HEK293 (cell line): ENCODE results near the gene CHGA.

Source experiments
- CTCF ChIA-PET: fragments of 350-600 bp; formaldehyde crosslinking; extraction: SDS; loops from one replicate; lab custom pipeline; 2021; ENCODE audit warnings: antibody characterized with exemption; lab: Yijun Ruan, JAX
- POLR2A ChIA-PET: fragments of 300-600 bp; formaldehyde crosslinking; extraction: SDS; loops from one replicate; lab custom pipeline; 2020; ENCODE audit warnings: antibody characterized with exemption, inconsistent platforms; lab: Yijun Ruan, JAX
- H3K27ac ChIP-seq: fragments of 200-500 bp; sonication (Bioruptor generic); 2 replicates; pipeline ENCODE4 v1.5.1; 2014; ENCODE audit warnings: low read depth, low read length, control low read depth, inconsistent platforms; ENCODE audit errors: extremely low read depth
- H3K36me3 ChIP-seq, 2 experiments: fragments of 200-500 bp in 1 of 2; sonication (Bioruptor generic) in 1 of 2; 1 replicate in 1 of 2; 2 replicates in 1 of 2; pipeline ENCODE4 v1.5.1; 2014 to 2017; ENCODE audit warnings: inconsistent platforms in 2 of 2, low read length in 2 of 2; ENCODE audit not compliant: control insufficient read depth in 2 of 2, insufficient read depth in 1 of 2
- H3K4me1 ChIP-seq: fragments of 200-500 bp; sonication (Bioruptor generic); 2 replicates; pipeline ENCODE4 v1.5.1; 2014; ENCODE audit warnings: mild to moderate bottlenecking, low read length, inconsistent platforms; ENCODE audit not compliant: control insufficient read depth, insufficient read depth
- H3K4me3 ChIP-seq: 2 replicates; pipeline ENCODE4 v1.5.1; 2011; ENCODE audit warnings: low read depth, mild to moderate bottlenecking, control low read depth, low read length, moderate library complexity
- H3K9me3 ChIP-seq: fragments of 200-500 bp; sonication (Bioruptor generic); 2 replicates; pipeline ENCODE4 v1.5.1; 2014; ENCODE audit warnings: low read depth, low read length, inconsistent platforms; ENCODE audit not compliant: control insufficient read depth, insufficient read depth
- EGR2 ChIP-seq: fragments of 450-650 bp; formaldehyde crosslinking; IDR thresholded peaks from 2 replicates; pipeline ENCODE4 v1.5.1; 2016; ENCODE audit warnings: low read depth, missing biosample characterization, missing genetic modification characterization
- GLI2 ChIP-seq: fragments of 450-650 bp; formaldehyde crosslinking; IDR thresholded peaks from 2 replicates; pipeline ENCODE4; 2017; ENCODE audit warnings: missing biosample characterization, missing genetic modification characterization, low read depth, borderline replicate concordance
- MYNN ChIP-seq: fragments of 450-650 bp; formaldehyde crosslinking; IDR thresholded peaks from 2 replicates; pipeline ENCODE4 v1.5.1; 2016; ENCODE audit warnings: missing biosample characterization, missing genetic modification characterization, borderline replicate concordance
- SCRT1 ChIP-seq: fragments of 450-650 bp; formaldehyde crosslinking; IDR thresholded peaks from 2 replicates; pipeline ENCODE4 v1.5.1; 2016; ENCODE audit warnings: missing biosample characterization, missing genetic modification characterization, borderline replicate concordance
- SP2 ChIP-seq: fragments of 450-650 bp; formaldehyde crosslinking; IDR thresholded peaks from 2 replicates; pipeline ENCODE4 v1.5.1; 2016; ENCODE audit warnings: missing biosample characterization, missing genetic modification characterization
- ZFP41 ChIP-seq: fragments of 450-650 bp; formaldehyde crosslinking; IDR thresholded peaks from 2 replicates; pipeline ENCODE4 v1.5.1; 2016; ENCODE audit warnings: missing biosample characterization, missing genetic modification characterization, borderline replicate concordance
- ZNF157 ChIP-seq: fragments of 450-650 bp; formaldehyde crosslinking; IDR thresholded peaks from 2 replicates; pipeline ENCODE4 v1.5.1; 2016; ENCODE audit warnings: missing biosample characterization, missing genetic modification characterization
- ZNF2 ChIP-seq: fragments of 450-650 bp; formaldehyde crosslinking; IDR thresholded peaks from 2 replicates; pipeline ENCODE4 v1.5.1; 2016; ENCODE audit warnings: missing biosample characterization, missing genetic modification characterization
- ZNF248 ChIP-seq: fragments of 450-650 bp; formaldehyde crosslinking; IDR thresholded peaks from 2 replicates; pipeline ENCODE4 v1.5.1; 2017; ENCODE audit warnings: missing biosample characterization, missing genetic modification characterization
- ZNF404 ChIP-seq: fragments of 450-650 bp; formaldehyde crosslinking; IDR thresholded peaks from 2 replicates; pipeline ENCODE4 v1.5.1; 2017; ENCODE audit warnings: missing biosample characterization, missing genetic modification characterization
- ZNF521 ChIP-seq: fragments of 450-650 bp; formaldehyde crosslinking; IDR thresholded peaks from 2 replicates; pipeline ENCODE4 v1.5.1; 2017; ENCODE audit warnings: missing biosample characterization, mild to moderate bottlenecking, missing genetic modification characterization
- ZNF549 ChIP-seq: fragments of 450-650 bp; IDR thresholded peaks from 2 replicates; pipeline ENCODE4 v1.5.1; 2018; ENCODE audit warnings: missing biosample characterization, missing genetic modification characterization, mild to moderate bottlenecking, inconsistent platforms, moderate library complexity
- ZNF555 ChIP-seq: fragments of 450-650 bp; formaldehyde crosslinking; conservative IDR thresholded peaks from 2 replicates; pipeline ENCODE4 v1.5.1; 2017; ENCODE audit warnings: missing biosample characterization, mild to moderate bottlenecking, missing genetic modification characterization, inconsistent platforms
- ZNF561 ChIP-seq: fragments of 450-650 bp; IDR thresholded peaks from 2 replicates; pipeline ENCODE4 v1.5.1; 2018; ENCODE audit warnings: missing biosample characterization, missing genetic modification characterization, borderline replicate concordance
- ZNF624 ChIP-seq: fragments of 450-650 bp; formaldehyde crosslinking; IDR thresholded peaks from 2 replicates; pipeline ENCODE4 v1.5.1; 2017; ENCODE audit warnings: missing biosample characterization, missing genetic modification characterization
- ZNF654 ChIP-seq: fragments of 450-650 bp; formaldehyde crosslinking; IDR thresholded peaks from 2 replicates; pipeline ENCODE4 v1.5.1; 2016; ENCODE audit warnings: low read depth, missing biosample characterization, missing genetic modification characterization
- ZNF660 ChIP-seq: fragments of 450-650 bp; IDR thresholded peaks from 2 replicates; pipeline ENCODE4 v1.5.1; 2018; ENCODE audit warnings: missing biosample characterization, mild to moderate bottlenecking, missing genetic modification characterization
- ZNF670 ChIP-seq: fragments of 450-650 bp; formaldehyde crosslinking; IDR thresholded peaks from 2 replicates; pipeline ENCODE4 v1.5.1; 2016; ENCODE audit warnings: missing biosample characterization, missing genetic modification characterization, low read depth
- ZNF701 ChIP-seq: fragments of 450-650 bp; formaldehyde crosslinking; IDR thresholded peaks from 2 replicates; pipeline ENCODE4 v1.5.1; 2016; ENCODE audit warnings: missing biosample characterization, missing genetic modification characterization
- ZNF76 ChIP-seq: fragments of 450-650 bp; formaldehyde crosslinking; IDR thresholded peaks from 2 replicates; pipeline ENCODE4; 2016; ENCODE audit warnings: low read depth, missing biosample characterization, missing genetic modification characterization, borderline replicate concordance
- ZNF791 ChIP-seq: fragments of 450-650 bp; formaldehyde crosslinking; IDR thresholded peaks from 2 replicates; pipeline ENCODE4 v1.5.1; 2016; ENCODE audit warnings: missing biosample characterization, missing genetic modification characterization
- ZSCAN23 ChIP-seq: fragments of 450-650 bp; formaldehyde crosslinking; IDR thresholded peaks from 2 replicates; pipeline ENCODE4 v1.5.1; 2016; ENCODE audit warnings: missing biosample characterization, missing genetic modification characterization
- TF ChIP-seq, protein P1 (sequence below): fragments of 450-650 bp; formaldehyde crosslinking; IDR thresholded peaks from 2 replicates; pipeline ENCODE4 v1.5.1; 2016; ENCODE audit warnings: missing biosample characterization, missing genetic modification characterization
- TF ChIP-seq, protein P2 (sequence below): fragments of 450-650 bp; formaldehyde crosslinking; conservative IDR thresholded peaks from 2 replicates; pipeline ENCODE4 v1.5.1; 2016; ENCODE audit warnings: low read depth, missing biosample characterization, missing genetic modification characterization
- TF ChIP-seq, protein P3 (sequence below): fragments of 450-650 bp; IDR thresholded peaks from 2 replicates; pipeline ENCODE4 v1.5.1; 2018; ENCODE audit warnings: missing biosample characterization, mild to moderate bottlenecking, missing genetic modification characterization
- TF ChIP-seq, protein P4 (sequence below): fragments of 450-650 bp; formaldehyde crosslinking; IDR thresholded peaks from 2 replicates; pipeline ENCODE4 v1.5.1; 2016; ENCODE audit warnings: missing biosample characterization, missing genetic modification characterization
- TF ChIP-seq, protein P5 (sequence below): fragments of 450-650 bp; formaldehyde crosslinking; IDR thresholded peaks from 2 replicates; pipeline ENCODE4 v1.5.1; 2016; ENCODE audit warnings: missing biosample characterization, missing genetic modification characterization

The CHGA gene

DNA sequence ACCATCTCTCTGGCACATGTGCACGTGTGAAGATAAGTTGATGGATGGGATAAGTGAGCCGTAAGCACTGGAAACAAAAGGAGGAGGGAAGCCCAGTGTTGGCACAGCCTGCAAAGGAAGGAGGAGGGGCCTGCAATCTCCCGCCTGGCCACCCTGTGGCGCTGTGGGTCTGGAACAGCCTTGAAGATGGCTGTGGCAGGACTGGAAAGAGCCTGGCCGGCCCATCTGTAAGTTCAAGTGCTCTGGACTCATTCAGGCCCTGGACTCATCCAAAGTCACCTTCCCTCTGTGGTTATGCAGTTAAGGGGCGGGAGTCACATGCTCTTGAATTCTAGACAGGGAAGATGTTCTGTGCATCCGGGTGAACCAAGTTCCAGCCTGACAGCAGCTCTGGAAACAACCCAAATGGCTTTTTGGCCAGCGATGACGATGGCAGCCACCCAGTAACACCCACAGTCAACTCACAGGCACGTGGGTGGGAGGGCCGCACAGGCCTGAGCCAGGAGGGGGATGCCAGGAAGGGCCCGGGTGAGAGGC is 50.4 kb downstream of the CHGA start:
- H3K4me3 ChIP-seq: no peak overlapping the region
- no peaks in the 10 kb centered on the region for H3K9me3 ChIP-seq
- H3K4me1 ChIP-seq: no peaks in the 10 kb centered on the region
- ChIA-PET CTCF (interaction anchor here (0.6 to 1.6 kb wide), 3 partner anchors 63 to 190 kb away, joined by 3 to 4 read pairs (median 3); no protein-coding TSS in a partner anchor), POLR2A (no interaction called here)
- H3K36me3 ChIP-seq: peaks cover 0 to 12% of the 10 kb centered on the region in 2 experiments; a peak in 1 of 3 replicates
- no peak overlapping the region for H3K27ac ChIP-seq
- TF ChIP-seq ZSCAN23 (tag by site-specific recombination): no peak
- TF ChIP-seq SP2 (tag by site-specific recombination): no peak
- no peak for TF ChIP-seq ZNF555 (tag by site-specific recombination)
- TF ChIP-seq ZFP41 (tag by site-specific recombination): no peak
- TF ChIP-seq ZNF76 (tag by site-specific recombination): no peak
- TF ChIP-seq ZNF701 (tag by site-specific recombination): no peak
- TF ChIP-seq, protein P1, sequence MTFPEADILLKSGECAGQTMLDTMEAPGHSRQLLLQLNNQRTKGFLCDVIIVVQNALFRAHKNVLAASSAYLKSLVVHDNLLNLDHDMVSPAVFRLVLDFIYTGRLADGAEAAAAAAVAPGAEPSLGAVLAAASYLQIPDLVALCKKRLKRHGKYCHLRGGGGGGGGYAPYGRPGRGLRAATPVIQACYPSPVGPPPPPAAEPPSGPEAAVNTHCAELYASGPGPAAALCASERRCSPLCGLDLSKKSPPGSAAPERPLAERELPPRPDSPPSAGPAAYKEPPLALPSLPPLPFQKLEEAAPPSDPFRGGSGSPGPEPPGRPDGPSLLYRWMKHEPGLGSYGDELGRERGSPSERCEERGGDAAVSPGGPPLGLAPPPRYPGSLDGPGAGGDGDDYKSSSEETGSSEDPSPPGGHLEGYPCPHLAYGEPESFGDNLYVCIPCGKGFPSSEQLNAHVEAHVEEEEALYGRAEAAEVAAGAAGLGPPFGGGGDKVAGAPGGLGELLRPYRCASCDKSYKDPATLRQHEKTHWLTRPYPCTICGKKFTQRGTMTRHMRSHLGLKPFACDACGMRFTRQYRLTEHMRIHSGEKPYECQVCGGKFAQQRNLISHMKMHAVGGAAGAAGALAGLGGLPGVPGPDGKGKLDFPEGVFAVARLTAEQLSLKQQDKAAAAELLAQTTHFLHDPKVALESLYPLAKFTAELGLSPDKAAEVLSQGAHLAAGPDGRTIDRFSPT (tag by site-specific recombination): no peak
- TF ChIP-seq, protein P2, sequence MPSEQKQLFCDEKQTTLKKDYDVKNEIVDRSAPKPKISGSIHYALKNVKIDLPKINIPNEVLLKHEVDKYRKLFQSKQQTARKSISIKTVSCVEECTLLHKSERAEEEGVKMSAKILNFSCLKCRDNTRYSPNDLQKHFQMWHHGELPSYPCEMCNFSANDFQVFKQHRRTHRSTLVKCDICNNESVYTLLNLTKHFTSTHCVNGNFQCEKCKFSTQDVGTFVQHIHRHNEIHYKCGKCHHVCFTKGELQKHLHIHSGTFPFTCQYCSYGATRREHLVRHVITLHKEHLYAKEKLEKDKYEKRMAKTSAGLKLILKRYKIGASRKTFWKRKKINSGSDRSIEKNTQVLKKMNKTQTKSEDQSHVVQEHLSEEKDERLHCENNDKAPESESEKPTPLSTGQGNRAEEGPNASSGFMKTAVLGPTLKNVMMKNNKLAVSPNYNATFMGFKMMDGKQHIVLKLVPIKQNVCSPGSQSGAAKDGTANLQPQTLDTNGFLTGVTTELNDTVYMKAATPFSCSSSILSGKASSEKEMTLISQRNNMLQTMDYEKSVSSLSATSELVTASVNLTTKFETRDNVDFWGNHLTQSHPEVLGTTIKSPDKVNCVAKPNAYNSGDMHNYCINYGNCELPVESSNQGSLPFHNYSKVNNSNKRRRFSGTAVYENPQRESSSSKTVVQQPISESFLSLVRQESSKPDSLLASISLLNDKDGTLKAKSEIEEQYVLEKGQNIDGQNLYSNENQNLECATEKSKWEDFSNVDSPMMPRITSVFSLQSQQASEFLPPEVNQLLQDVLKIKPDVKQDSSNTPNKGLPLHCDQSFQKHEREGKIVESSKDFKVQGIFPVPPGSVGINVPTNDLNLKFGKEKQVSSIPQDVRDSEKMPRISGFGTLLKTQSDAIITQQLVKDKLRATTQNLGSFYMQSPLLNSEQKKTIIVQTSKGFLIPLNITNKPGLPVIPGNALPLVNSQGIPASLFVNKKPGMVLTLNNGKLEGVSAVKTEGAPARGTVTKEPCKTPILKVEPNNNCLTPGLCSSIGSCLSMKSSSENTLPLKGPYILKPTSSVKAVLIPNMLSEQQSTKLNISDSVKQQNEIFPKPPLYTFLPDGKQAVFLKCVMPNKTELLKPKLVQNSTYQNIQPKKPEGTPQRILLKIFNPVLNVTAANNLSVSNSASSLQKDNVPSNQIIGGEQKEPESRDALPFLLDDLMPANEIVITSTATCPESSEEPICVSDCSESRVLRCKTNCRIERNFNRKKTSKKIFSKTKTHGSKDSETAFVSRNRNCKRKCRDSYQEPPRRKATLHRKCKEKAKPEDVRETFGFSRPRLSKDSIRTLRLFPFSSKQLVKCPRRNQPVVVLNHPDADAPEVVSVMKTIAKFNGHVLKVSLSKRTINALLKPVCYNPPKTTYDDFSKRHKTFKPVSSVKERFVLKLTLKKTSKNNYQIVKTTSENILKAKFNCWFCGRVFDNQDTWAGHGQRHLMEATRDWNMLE (tag by site-specific recombination): no peak
- peak; percentile 100 for TF ChIP-seq ZNF2
- no peak for TF ChIP-seq ZNF561
- TF ChIP-seq, protein P3, sequence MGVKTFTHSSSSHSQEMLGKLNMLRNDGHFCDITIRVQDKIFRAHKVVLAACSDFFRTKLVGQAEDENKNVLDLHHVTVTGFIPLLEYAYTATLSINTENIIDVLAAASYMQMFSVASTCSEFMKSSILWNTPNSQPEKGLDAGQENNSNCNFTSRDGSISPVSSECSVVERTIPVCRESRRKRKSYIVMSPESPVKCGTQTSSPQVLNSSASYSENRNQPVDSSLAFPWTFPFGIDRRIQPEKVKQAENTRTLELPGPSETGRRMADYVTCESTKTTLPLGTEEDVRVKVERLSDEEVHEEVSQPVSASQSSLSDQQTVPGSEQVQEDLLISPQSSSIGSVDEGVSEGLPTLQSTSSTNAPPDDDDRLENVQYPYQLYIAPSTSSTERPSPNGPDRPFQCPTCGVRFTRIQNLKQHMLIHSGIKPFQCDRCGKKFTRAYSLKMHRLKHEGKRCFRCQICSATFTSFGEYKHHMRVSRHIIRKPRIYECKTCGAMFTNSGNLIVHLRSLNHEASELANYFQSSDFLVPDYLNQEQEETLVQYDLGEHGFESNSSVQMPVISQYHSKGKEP (tag by site-specific recombination): no peak
- TF ChIP-seq MYNN: no peak
- no peak for TF ChIP-seq ZNF660
- TF ChIP-seq EGR2: peak; percentile 48; the same call in 1 of the 2 replicates
- TF ChIP-seq ZNF157: no peak
- no peak for TF ChIP-seq ZNF791 (tag by site-specific recombination)
- no peak for TF ChIP-seq GLI2 (tag by site-specific recombination)
- TF ChIP-seq ZNF521 (tag by site-specific recombination): no peak
- no peak for TF ChIP-seq ZNF248
- no peak for TF ChIP-seq ZNF670 (tag by site-specific recombination)
- no peak for TF ChIP-seq ZNF404
- TF ChIP-seq, protein P4, sequence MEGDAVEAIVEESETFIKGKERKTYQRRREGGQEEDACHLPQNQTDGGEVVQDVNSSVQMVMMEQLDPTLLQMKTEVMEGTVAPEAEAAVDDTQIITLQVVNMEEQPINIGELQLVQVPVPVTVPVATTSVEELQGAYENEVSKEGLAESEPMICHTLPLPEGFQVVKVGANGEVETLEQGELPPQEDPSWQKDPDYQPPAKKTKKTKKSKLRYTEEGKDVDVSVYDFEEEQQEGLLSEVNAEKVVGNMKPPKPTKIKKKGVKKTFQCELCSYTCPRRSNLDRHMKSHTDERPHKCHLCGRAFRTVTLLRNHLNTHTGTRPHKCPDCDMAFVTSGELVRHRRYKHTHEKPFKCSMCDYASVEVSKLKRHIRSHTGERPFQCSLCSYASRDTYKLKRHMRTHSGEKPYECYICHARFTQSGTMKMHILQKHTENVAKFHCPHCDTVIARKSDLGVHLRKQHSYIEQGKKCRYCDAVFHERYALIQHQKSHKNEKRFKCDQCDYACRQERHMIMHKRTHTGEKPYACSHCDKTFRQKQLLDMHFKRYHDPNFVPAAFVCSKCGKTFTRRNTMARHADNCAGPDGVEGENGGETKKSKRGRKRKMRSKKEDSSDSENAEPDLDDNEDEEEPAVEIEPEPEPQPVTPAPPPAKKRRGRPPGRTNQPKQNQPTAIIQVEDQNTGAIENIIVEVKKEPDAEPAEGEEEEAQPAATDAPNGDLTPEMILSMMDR (tag by site-specific recombination): 0 out of 2 replicates have a peak, but pooled peaks have one; percentile 36
- TF ChIP-seq ZNF654 (tag by site-specific recombination): peak; percentile 63
- no peak for TF ChIP-seq ZNF549 (tag by site-specific recombination)
- TF ChIP-seq, protein P5, sequence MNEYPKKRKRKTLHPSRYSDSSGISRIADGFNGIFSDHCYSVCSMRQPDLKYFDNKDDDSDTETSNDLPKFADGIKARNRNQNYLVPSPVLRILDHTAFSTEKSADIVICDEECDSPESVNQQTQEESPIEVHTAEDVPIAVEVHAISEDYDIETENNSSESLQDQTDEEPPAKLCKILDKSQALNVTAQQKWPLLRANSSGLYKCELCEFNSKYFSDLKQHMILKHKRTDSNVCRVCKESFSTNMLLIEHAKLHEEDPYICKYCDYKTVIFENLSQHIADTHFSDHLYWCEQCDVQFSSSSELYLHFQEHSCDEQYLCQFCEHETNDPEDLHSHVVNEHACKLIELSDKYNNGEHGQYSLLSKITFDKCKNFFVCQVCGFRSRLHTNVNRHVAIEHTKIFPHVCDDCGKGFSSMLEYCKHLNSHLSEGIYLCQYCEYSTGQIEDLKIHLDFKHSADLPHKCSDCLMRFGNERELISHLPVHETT: no peak
- no peak for TF ChIP-seq ZNF624 (tag by site-specific recombination)
- TF ChIP-seq SCRT1 (tag by site-specific recombination): no peak
